ENCODE data around the gene GOLPH3.
"Not testable (repeated sequence)": the region's sequence is repeated elsewhere in the genome, so short reads cannot be mapped to it uniquely, and the experiment has no call there.

GOLPH3 gene

GRCh38 chr5:32172923-32173266, 1.2 kb downstream of the GOLPH3 start:
- peak overlapping the region; percentile 74 to 100 (median 94) for H3K4me3 ChIP-seq (ENCODE audit: control insufficient read depth in 1 of 7, extremely low read depth in 1 of 7, insufficient read depth in 4 of 7, low read depth in 2 of 7, low read length in 6 of 7)
- peak overlapping the region; percentile 94 to 96 for H3K27ac ChIP-seq (ENCODE audit: insufficient read depth in 1 of 2, low read depth in 1 of 2, low read length in 2 of 2, poor library complexity in 1 of 2, severe bottlenecking in 2 of 2)
- no peaks in the 10 kb centered on the region for H3K9me3 ChIP-seq (ENCODE audit: control extremely low read depth in 1 of 5, control insufficient read depth in 4 of 5, insufficient read depth in 2 of 5, low read depth in 1 of 5, low read length in 4 of 5)
- ChIA-PET POLR2A (interaction anchor here (1.8 kb wide), 1 partner anchor 59 kb away, joined by 11 read pairs; no protein-coding TSS in a partner anchor), CTCF (interaction anchor here (0.9 to 1.9 kb wide), 5 partner anchors 8 to 59 kb away, joined by 3 to 9 read pairs (median 4); no protein-coding TSS in a partner anchor)
- no peaks in the 10 kb centered on the region for H3K27me3 ChIP-seq (replicated peaks in 2 of 5; ENCODE audit: control insufficient read depth in 4 of 5, insufficient read depth in 5 of 5, low read length in 4 of 5)
- no peak for DNase-seq
- WGBS (ENCODE audit: insufficient coverage), result 0% methylated on average over 4 of the region's 4 CpGs
- H3K4me1 ChIP-seq (ENCODE audit: control extremely low read depth in 1 of 4, control insufficient read depth in 4 of 4, insufficient read depth in 4 of 4, low read length in 3 of 4), result peaks cover 6 to 51% (median 31%) of the 10 kb centered on the region in 4 experiments
- peaks cover 3 to 34% (median 16%) of the 10 kb centered on the region in 4 experiments for H3K36me3 ChIP-seq (ENCODE audit: control insufficient read depth in 4 of 4, insufficient read depth in 4 of 4, low read length in 3 of 4)

DNA sequence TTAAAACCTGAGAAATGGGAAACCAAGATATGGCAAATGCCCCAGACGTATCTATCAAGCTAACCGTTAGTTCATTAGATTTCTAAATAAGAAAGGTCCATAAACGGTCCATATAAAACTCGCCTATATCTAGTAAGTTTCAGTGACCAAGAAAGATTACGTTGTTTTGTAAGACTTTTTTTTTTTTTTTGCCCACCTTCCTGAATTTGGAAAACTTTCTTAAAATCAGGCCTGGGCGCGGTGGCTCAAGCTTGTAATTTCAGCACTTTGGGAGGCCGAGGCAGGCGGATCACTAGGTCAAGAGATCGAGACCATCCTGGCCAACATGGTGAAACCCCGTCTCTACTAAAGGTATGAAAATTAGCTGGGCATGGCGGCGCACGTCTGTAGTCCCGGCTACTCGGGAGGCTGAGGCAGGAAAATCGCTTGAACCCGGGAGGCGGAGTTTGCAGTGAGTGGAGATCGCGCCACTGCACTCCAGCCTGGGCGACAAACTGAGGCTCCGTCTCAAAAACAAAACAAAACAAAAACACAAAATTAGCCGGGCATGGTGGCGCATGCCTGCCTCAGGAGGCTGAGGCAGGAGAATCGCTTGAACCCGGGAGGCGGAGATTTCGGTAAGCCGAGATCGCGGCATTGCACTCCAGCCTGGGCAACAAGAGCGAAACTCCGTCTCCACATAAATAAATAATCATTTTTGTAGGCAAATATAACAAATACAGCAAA, 1.8 kb downstream of the GOLPH3 start:
- peaks cover 6 to 51% (median 31%) of the 10 kb centered on the region in 4 experiments for H3K4me1 ChIP-seq (ENCODE audit: control extremely low read depth in 1 of 4, control insufficient read depth in 4 of 4, insufficient read depth in 4 of 4, low read length in 3 of 4)
- POLR2A ChIA-PET; H3K9me3 ChIP-seq (ENCODE audit: control extremely low read depth in 1 of 5, control insufficient read depth in 4 of 5, insufficient read depth in 2 of 5, low read depth in 1 of 5, low read length in 4 of 5); H3K27me3 ChIP-seq (replicated peaks in 2 of 5; ENCODE audit: control insufficient read depth in 4 of 5, insufficient read depth in 5 of 5, low read length in 4 of 5): not testable (repeated sequence)
- peaks cover 3 to 38% (median 20%) of the 10 kb centered on the region in 4 experiments for H3K36me3 ChIP-seq (ENCODE audit: control insufficient read depth in 4 of 4, insufficient read depth in 4 of 4, low read length in 3 of 4)
- WGBS (ENCODE audit: insufficient coverage), result 4% methylated on average over 20 of the region's 34 CpGs
- H3K27ac ChIP-seq (ENCODE audit: insufficient read depth in 1 of 2, low read depth in 1 of 2, low read length in 2 of 2, poor library complexity in 1 of 2, severe bottlenecking in 2 of 2), result peak overlapping the region; percentile 94 to 96
- peak in 1 of 3 donors; percentile 31 for DNase-seq
- peak overlapping the region; percentile 52 to 100 (median 90) for H3K4me3 ChIP-seq (ENCODE audit: control insufficient read depth in 1 of 7, extremely low read depth in 1 of 7, insufficient read depth in 4 of 7, low read depth in 2 of 7, low read length in 6 of 7)
- CTCF ChIA-PET, result interaction anchor here (1.2 to 2.3 kb wide), 4 partner anchors 9 to 58 kb away, joined by 3 to 8 read pairs (median 4); no protein-coding TSS in a partner anchor

GRCh38 chr5:32170303-32171151, 3.6 kb downstream of the GOLPH3 start:
- H3K27me3 ChIP-seq (replicated peaks in 2 of 5; ENCODE audit: control insufficient read depth in 4 of 5, insufficient read depth in 5 of 5, low read length in 4 of 5), result no peaks in the 10 kb centered on the region
- ChIA-PET POLR2A (interaction anchor here (0.8 kb wide), 1 partner anchor 30 kb away, joined by 3 read pairs; no protein-coding TSS in a partner anchor), CTCF (interaction anchor here (1.1 to 2.3 kb wide), 6 partner anchors 13 to 159 kb away, joined by 3 to 9 read pairs (median 5); no protein-coding TSS in a partner anchor)
- H3K9me3 ChIP-seq (ENCODE audit: control extremely low read depth in 1 of 5, control insufficient read depth in 4 of 5, insufficient read depth in 2 of 5, low read depth in 1 of 5, low read length in 4 of 5), result no peaks in the 10 kb centered on the region
- DNase-seq, result peak in 2 of 3 donors; percentile 56 to 63
- H3K4me1 ChIP-seq (ENCODE audit: control extremely low read depth in 1 of 4, control insufficient read depth in 4 of 4, insufficient read depth in 4 of 4, low read length in 3 of 4), result peaks cover 6 to 56% (median 36%) of the 10 kb centered on the region in 4 experiments
- H3K36me3 ChIP-seq (ENCODE audit: control insufficient read depth in 4 of 4, insufficient read depth in 4 of 4, low read length in 3 of 4), result peaks cover 6 to 51% (median 27%) of the 10 kb centered on the region in 4 experiments
- H3K27ac ChIP-seq (ENCODE audit: insufficient read depth in 1 of 2, low read depth in 1 of 2, low read length in 2 of 2, poor library complexity in 1 of 2, severe bottlenecking in 2 of 2), result peak overlapping the region in 1 of 2 experiments; percentile 63
- 67% methylated on average over 2 of the region's 5 CpGs for WGBS (ENCODE audit: insufficient coverage)
- peak overlapping the region in 3 of 7 experiments; percentile 8 to 99 (median 58) for H3K4me3 ChIP-seq (ENCODE audit: control insufficient read depth in 1 of 7, extremely low read depth in 1 of 7, insufficient read depth in 4 of 7, low read depth in 2 of 7, low read length in 6 of 7)

DNA sequence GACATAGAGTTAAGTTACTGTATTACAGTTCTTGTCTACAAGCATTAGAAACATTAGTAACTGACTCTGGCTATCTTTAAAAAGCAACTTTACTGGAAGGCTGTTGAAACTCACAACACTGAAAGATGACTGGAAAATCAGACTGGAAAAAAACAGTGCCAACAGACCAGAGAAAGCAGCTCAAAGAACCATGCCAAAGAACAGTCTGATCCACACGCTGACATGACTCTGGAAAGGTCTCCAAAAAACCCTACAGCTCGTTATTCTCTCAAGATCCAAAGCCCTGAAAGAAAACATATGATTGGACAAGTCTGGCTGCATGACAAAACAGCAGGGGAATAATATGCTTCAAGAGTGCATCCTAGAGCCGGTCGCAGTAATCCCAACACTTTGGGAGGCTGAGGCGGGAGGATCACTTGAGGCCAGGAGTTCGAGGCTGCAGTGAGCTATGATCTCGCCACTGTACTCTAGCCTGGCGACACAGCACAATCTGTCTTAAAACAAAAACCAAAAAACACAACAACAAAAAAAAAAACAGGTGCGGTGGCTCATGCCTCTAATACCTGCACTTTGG, 5.6 kb downstream of the GOLPH3 start:
- 92% methylated on average over 6 of the region's 9 CpGs for WGBS (ENCODE audit: insufficient coverage)
- CTCF ChIA-PET, result interaction anchor here (0.8 to 1.3 kb wide), 3 partner anchors 38 to 142 kb away, joined by 3 to 4 read pairs (median 3); no protein-coding TSS in a partner anchor
- Histone ChIP-seq H3K9me3 (ENCODE audit: control extremely low read depth in 1 of 5, control insufficient read depth in 4 of 5, insufficient read depth in 2 of 5, low read depth in 1 of 5, low read length in 4 of 5) (no peaks in the 10 kb centered on the region), H3K4me3 (ENCODE audit: control insufficient read depth in 1 of 7, extremely low read depth in 1 of 7, insufficient read depth in 4 of 7, low read depth in 2 of 7, low read length in 6 of 7) (no peak overlapping the region), H3K27ac (ENCODE audit: insufficient read depth in 1 of 2, low read depth in 1 of 2, low read length in 2 of 2, poor library complexity in 1 of 2, severe bottlenecking in 2 of 2) (no peak overlapping the region), H3K27me3 (replicated peaks in 2 of 5; ENCODE audit: control insufficient read depth in 4 of 5, insufficient read depth in 5 of 5, low read length in 4 of 5) (no peaks in the 10 kb centered on the region), H3K36me3 (ENCODE audit: control insufficient read depth in 4 of 4, insufficient read depth in 4 of 4, low read length in 3 of 4) (peaks cover 7 to 55% (median 29%) of the 10 kb centered on the region in 4 experiments), H3K4me1 (ENCODE audit: control extremely low read depth in 1 of 4, control insufficient read depth in 4 of 4, insufficient read depth in 4 of 4, low read length in 3 of 4) (peaks cover 2 to 55% (median 28%) of the 10 kb centered on the region in 4 experiments)
- POLR2A ChIA-PET, result no interaction called here
- DNase-seq, result no peak

DNA sequence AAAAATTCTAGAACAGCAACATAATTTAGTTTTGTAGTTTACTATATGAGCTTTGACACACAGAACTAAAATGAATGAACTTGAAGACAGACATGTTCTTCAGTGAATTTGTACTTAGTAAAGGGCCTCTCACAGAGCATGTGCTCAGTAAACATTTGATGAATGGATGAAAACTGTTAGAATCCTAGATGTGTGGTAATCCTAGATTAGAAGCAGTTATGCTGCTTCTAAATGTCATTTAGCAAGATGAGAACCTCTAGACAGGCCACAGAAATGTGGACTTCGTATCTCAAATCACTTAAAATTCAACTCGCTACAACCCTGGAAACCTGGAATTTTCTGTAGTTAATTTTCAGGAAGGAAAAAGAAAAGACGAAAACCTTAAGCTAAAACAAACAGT, 8.5 kb downstream of the GOLPH3 start:
- WGBS (ENCODE audit: insufficient coverage), result 0% methylated on average over 1 of the region's 3 CpGs
- no peaks in the 10 kb centered on the region for H3K9me3 ChIP-seq (ENCODE audit: control extremely low read depth in 1 of 5, control insufficient read depth in 4 of 5, insufficient read depth in 2 of 5, low read depth in 1 of 5, low read length in 4 of 5)
- POLR2A ChIA-PET, result interaction anchor here (0.6 to 1.2 kb wide), 3 partner anchors 8 to 65 kb away, joined by 3 to 5 read pairs (median 3); partner anchors contain the start of gene GOLPH3
- CTCF ChIA-PET, result interaction anchor here (0.6 to 3.0 kb wide), 5 partner anchors 9 to 67 kb away, joined by 3 to 17 read pairs (median 3); partner anchors contain the start of gene GOLPH3
- no peak overlapping the region for H3K4me3 ChIP-seq (ENCODE audit: control insufficient read depth in 1 of 7, extremely low read depth in 1 of 7, insufficient read depth in 4 of 7, low read depth in 2 of 7, low read length in 6 of 7)
- no peak for DNase-seq
- H3K4me1 ChIP-seq (ENCODE audit: control extremely low read depth in 1 of 4, control insufficient read depth in 4 of 4, insufficient read depth in 4 of 4, low read length in 3 of 4), result peaks cover 2 to 44% (median 18%) of the 10 kb centered on the region in 4 experiments
- H3K36me3 ChIP-seq (ENCODE audit: control insufficient read depth in 4 of 4, insufficient read depth in 4 of 4, low read length in 3 of 4), result peaks cover 7 to 51% (median 31%) of the 10 kb centered on the region in 4 experiments
- peak overlapping the region in 1 of 2 experiments; percentile 35 for H3K27ac ChIP-seq (ENCODE audit: insufficient read depth in 1 of 2, low read depth in 1 of 2, low read length in 2 of 2, poor library complexity in 1 of 2, severe bottlenecking in 2 of 2)
- H3K27me3 ChIP-seq (replicated peaks in 2 of 5; ENCODE audit: control insufficient read depth in 4 of 5, insufficient read depth in 5 of 5, low read length in 4 of 5), result no peaks in the 10 kb centered on the region

DNA sequence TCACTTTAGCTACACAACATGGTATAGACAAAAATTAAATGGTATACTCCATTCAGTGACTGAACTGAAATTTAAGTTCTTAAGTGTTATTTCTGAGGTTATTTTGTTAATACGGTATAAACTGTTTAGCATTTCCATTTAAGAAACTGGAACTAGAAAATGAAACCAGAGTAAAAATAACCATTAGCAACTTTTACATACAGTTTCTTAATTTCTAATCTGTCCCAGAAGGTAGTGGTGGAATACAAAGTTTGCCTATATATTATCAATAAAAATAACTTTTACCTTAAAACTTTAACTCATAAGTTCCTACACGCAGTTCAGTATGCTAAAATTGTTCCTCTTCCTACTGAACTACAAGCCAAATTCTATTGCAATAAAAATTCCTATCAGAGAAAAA, 10.3 kb downstream of the GOLPH3 start:
- WGBS (ENCODE audit: insufficient coverage), result 88% methylated on average over 1 of the region's 2 CpGs
- CTCF ChIA-PET, result interaction anchor here (0.8 to 1.3 kb wide), 4 partner anchors 12 to 167 kb away, joined by 3 read pairs; no protein-coding TSS in a partner anchor
- POLR2A ChIA-PET, result interaction anchor here (1.1 kb wide), 1 partner anchor 67 kb away, joined by 4 read pairs; no protein-coding TSS in a partner anchor
- Histone ChIP-seq H3K9me3 (ENCODE audit: control extremely low read depth in 1 of 5, control insufficient read depth in 4 of 5, insufficient read depth in 2 of 5, low read depth in 1 of 5, low read length in 4 of 5) (no peaks in the 10 kb centered on the region), H3K27ac (ENCODE audit: insufficient read depth in 1 of 2, low read depth in 1 of 2, low read length in 2 of 2, poor library complexity in 1 of 2, severe bottlenecking in 2 of 2) (no peak overlapping the region), H3K4me1 (ENCODE audit: control extremely low read depth in 1 of 4, control insufficient read depth in 4 of 4, insufficient read depth in 4 of 4, low read length in 3 of 4) (peaks cover 0 to 28% (median 11%) of the 10 kb centered on the region in 4 experiments), H3K27me3 (replicated peaks in 2 of 5; ENCODE audit: control insufficient read depth in 4 of 5, insufficient read depth in 5 of 5, low read length in 4 of 5) (no peaks in the 10 kb centered on the region), H3K36me3 (ENCODE audit: control insufficient read depth in 4 of 4, insufficient read depth in 4 of 4, low read length in 3 of 4) (peaks cover 8 to 40% (median 24%) of the 10 kb centered on the region in 4 experiments), H3K4me3 (ENCODE audit: control insufficient read depth in 1 of 7, extremely low read depth in 1 of 7, insufficient read depth in 4 of 7, low read depth in 2 of 7, low read length in 6 of 7) (no peak overlapping the region)
- no peak for DNase-seq
